NCI-H1105 (cell line): Measurements from ENCODE around the gene ENC1.

Experiments used
- DNase-seq: peaks from one replicate; lab custom pipeline; 2025; lab: John Stamatoyannopoulos, UW

ENC1 gene

DNA sequence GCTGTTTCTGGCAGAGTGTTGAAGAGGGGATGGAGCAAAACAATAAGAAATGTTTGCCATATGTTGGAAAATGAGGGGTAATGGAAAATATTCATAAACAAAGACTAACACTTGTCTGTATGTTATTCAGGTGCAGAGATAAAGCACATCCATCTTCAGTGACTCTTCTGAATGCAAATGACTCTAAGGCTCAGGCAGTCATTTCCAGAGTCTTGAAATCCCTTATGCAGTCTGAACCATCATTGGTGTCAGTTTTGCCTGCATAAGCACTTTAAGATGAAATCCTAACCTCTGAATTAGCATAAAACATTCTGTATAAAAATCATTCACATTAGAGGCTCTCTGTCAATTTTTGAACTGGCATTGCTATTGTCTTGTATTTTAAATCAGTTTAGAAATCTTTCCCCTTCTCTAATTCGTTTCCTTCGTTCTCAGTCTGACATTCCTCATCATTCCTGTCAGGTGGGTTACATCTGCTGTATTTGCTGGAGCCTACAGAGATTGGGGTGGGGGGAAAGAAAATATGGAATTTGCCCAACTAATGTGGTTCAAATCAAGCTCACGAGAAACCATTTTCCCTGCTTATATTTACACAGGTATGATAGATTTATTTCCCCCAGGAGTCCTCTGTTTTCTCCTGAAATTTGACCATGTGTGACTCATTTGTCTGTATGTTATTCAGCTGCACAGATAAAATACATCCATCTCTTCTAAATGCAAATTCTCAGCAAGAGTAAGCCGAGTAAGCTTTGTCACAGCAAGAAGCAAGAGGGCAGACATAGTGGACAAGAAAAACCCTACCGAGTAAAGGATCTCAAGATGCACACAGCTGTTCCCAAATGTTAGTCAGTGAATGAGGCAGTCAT lies 31.6 kb downstream of the ENC1 start:
- no peak for DNase-seq

DNA sequence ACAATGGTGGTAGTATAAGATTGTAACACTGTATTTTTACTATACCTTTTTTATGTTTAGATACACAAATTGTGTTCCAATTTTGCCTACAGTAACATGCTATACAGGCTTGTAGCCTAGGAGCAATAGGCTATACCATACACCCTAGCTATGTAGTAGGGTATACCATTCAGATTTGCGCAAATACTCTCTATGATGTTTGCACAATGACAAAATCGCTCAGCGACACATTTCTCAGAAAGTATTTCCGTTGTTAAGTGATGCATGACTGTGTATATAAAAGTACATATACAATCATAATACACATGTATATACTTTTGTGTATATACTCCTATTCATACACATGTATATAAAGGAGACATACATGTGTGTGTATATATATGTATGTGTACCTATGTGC lies 34.8 kb downstream of the ENC1 start:
- no peak for DNase-seq

DNA sequence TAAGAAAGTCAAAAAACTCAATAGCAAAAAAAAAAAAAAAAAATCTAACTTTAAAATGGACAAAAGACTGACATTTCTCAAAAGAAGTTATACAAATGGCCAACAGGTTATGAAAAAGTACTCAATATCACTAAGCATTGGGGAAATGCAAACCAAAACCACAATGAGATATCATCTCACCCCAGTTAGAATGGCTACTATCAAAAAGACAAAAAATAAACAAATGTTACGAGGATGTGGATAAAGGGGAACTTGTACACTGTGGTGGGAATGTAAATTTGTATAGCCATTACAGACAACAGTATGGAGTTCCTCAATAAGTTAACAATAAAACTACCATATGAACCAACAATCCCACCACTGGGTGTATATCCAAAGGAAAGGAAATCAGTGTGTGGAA lies 37.2 kb downstream of the ENC1 start:
- no peak for DNase-seq

DNA sequence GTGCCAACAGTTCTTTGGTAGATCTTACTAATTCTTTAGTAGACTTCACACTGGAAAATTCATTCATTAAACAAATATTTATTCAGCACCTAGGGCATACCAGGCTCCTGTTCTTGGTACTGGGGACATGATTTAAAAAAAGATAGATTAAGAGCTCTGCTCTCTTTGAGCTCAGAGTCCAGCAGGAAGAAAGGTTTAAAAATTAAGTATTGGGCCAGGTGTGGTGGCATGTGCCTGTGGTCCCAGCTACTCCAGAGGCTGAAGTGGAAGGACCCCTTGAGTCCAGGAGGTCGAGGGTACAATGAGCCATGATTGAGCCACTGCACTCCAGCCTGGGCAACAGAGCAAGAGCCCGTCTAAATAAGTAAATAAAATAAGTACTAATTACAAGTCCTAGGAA lies 41.4 kb downstream of the ENC1 start:
- no peak for DNase-seq

DNA sequence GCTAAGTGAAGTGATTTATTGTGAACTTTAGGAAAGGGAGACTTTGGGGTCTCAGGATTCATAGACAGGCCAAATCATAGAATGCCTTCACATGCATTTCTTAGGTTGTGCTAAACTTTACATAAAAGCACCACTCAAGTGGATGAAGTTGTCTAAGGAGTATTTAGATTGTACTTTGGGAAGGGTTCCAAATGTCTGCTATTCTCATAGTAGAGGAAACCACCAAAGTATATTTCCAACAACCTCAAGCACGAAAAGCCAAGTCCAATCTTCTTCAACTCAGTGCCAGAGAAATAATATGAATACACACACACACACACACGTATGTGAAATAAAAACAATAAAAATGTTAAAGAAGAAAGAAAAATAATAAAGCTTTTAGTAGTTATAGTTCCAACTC lies 41.8 kb downstream of the ENC1 start:
- no peak for DNase-seq

DNA sequence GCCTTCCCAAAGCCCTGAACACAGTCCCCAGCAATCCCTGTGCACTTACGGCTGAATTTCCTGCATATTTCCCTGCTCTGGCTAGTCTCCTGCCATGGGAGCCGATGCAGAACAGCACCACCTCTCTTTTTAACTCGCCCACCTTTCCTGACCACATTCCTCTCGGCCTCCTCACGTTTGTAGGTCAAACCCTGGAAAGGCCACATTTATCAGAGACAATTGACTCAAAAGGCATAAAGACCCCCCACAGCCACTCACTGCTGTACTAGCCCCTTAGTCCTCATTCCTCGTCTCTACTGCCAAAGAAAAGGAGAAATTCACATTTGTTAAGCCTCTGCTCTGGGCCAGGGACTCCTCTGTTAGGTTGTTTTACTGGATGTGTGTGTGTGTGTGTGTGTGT lies 43.6 kb downstream of the ENC1 start:
- no peak for DNase-seq

DNA sequence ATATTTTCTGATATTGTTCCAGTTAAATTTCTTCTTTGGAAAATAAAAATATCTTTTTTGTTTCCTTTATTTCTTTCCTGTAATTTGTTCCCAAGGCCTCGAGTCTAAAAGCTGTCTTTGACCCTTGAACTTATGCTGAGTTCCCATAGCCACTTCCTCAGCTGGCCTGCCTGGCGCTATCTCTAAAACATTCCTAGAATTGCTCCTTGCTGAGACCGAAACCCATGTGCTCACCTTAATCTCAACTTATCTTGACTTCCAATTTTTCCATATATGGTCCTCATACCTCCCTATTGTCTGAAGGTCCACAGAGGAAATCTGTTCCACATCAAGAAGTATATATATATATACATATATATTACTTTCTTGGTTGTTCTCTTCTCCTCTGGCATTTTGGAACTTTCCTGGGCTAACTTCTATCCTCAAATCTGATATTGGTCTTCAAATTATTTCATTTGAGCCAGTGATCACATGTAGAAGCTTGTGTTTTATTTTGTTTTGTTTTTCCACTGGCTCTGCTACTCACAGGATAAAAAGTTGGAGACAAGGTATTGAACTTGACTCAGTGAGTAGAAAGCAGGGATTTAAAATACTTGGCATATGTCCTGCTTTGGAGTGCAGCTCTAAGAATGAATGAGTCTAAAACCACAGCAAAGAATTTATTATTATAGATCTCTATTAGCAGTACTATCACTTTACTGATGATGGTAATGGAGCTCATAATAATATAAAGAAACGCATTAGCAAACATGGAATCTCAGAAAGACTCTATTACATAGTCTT lies 45.2 kb downstream of the ENC1 start:
- DNase-seq: no peak

DNA sequence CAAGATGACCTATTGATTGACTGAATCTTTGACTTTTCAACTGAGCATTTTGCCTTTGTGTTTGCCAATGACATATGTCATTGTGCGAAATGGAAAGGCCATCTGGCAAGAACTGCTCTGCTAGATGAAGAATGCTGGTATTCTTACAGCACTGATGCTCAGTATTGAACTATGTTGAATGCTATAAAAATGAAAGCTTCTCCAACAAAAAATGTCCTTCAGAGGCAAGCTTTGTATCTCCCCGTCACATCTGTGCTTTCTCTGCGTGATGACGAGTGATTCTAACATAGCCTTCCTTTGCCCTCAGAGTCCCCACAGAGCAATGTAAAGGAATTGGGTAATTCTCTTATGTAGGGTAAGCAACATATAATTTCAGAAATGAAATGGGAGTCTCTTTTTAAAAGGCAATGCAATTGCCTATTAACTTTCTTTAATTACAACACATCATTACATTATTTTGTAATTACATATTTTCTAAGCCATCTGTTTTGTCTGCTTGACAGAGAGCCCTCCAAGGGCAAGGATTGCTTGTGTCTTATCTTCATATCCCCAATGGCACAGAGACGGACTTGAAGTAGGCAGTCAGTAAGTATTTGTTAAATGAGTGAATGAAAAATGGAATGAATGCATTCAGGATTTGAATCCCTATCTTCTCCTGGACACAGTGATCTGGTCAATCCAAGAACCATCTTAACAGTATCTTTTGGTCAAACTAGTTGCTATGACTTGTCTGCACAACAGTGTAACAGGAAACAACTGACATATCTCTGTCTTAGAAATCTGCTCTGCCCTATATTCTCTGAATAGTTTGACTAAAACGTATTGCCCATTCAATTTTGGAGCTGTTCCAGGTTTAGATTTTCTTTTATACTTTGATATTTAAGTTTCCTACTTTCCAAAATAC lies 46.1 kb downstream of the ENC1 start:
- no peak for DNase-seq

DNA sequence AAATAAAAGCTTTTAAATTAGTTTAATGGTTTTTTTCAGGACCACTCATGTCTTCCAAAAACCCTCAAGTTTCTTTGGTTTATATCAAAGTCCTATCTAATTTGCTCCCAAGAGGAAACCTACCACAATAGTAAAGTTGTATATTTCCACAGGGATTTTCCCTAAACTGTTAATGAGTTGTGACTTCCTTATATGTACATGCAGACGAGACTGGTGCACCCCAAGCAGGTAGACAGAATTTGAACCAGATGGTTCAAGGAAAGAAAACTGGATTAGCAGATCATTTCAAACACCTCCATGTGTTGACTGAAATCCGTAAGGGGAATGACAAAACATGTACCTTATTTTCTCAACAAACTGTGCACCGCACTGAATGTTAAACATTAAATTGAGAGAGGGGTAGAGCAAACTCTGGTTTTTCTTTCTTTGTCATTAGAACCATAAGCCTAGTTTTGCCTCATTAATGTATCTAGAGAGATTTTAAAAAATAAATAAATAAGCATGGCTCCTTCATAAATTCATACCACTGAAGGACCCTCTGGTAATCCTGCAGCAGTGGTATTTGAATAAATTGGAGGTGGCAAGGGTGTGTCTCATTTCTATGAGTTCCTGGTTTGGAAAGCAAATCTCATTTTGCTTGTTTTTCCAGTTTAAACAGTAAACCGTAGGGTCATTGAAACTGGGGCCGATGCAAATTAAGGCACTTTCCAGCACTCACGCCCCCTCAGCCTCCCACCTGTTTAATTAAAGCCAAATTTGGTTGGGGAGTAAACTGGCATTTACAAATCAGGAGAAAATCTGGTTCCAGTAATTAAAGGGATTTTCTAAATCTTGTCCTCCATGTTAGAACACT lies 51.1 kb downstream of the ENC1 start:
- no peak for DNase-seq

DNA sequence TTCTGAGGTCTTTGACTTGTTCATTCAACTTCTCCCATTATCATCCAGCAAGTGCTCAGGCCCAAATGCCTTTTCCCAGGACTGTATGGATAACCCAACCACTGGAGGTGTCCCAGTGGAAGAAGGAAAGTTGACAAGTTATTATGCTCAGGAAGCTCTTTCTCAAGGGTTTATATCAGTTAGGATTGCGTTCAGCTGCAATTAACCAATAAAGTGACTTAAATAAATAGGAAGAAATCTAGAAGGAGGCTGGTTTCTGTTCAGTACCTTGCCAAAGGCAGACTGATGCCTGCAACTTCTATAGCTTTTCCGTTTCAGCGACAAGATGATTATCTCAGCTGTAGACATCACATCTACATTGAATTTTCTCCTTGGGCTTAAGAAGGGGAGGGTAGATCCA lies 52.1 kb downstream of the ENC1 start:
- no peak for DNase-seq

DNA sequence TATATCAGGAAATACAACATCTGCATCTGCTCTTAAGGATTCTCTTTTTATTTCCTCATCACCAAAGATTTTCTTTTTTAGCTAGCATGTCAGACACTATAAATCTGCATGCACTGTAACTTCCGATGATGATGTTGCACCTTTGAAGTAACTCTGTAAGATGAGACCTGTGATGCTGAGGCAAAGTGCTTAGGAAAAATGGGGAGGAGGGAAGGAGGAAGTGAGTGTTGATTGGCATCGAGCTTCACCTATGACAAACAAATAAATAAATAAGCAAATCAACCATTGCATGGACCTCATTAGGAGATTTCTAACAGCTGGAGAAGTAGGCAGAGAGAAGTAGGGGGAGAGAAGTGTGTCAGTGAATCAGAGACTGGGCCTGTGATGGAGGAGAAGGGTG lies 52.6 kb downstream of the ENC1 start:
- DNase-seq: no peak

DNA sequence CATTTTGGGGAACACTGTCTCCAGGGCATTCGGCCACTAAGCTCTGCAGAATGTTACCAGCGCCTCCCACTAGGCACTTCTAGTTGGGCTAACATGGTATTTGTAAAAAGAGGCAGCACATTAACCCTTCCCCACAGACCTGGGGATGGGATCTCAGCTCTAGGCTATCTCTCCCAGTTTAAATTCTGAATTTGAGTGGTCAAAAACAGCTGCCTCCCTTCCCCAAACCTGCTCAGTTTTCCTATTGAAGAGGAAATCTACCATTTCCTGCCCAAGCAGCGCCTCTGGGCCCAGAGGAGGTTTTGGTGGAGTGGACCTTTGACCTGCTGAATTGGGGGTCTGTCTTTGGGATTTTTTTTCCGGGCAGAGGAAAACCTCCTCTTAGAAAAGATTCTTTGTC lies 53.2 kb downstream of the ENC1 start:
- no peak for DNase-seq

DNA sequence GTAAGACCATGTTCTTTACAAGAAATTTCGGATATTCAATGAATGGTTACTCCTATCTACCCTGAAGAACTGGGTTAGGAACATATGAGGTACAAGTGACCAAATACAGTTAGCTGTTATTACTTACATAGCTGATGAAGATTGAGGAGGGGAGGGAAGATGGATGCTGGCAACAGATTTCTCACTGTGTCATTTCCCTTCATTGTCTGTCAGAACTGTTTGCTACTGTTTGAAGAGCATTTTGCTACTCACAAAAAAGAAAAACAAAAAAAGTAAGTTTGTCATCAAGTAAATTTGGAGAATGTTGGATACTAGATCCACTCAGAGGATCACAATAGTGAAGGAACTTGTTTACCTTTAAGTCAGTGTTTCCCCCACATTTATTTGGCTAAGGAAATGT lies 53.7 kb downstream of the ENC1 start:
- DNase-seq: no peak

DNA sequence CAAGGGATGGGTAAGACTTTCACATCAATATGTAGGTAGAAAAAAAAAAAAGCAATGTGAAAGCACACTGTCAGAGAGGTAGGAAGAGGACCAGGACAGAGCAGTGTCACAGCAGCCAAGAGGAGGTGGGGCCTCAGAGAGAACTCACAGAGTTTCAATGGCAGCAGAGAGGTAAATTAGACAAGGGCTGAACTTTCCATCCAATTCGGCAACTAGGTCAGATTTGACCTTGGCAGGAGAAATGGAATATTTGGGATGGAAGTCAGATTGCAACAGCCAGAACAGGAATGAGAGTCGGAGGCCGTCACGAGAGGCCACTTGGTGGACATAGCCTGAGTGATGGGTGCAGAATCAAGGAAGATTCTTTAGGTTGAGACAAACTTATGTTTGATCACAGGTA lies 57.7 kb downstream of the ENC1 start:
- no peak for DNase-seq

DNA sequence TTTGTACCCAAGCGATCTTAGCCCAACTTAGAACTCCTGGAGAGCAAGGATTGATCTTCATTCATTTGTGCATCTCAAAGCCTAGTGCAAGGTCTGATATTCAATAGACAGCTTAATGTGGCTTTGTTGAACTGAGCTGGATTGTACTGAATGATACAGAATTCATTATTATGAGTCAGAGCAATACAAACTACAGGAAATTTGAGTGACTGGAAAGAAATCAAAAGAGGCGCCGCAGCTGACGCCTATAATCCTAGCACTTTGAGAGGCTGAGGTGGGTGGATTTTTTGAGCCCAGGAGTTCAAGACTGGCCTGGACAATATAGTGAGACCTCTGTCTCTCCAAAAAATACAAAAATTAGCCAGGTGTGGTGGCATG lies 58.6 kb downstream of the ENC1 start:
- DNase-seq: no peak

DNA sequence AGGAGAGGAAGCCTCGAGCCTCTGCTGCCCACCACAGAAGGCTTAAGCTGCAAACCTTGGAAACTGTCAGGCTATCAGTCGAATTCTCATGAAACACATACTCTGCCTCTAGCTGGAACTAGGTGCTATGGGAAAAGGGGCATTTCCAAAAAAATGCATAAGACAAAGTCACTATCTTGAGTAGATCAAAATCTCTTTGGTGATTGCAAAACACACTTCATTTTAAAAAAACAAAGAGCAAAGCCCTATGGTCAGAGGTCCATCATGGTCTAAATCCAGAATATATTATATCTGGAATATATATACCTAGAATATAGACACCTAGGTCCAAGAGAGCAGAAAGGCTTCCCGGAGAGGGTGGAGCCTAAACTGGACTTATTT lies 59.8 kb downstream of the ENC1 start:
- DNase-seq: no peak

DNA sequence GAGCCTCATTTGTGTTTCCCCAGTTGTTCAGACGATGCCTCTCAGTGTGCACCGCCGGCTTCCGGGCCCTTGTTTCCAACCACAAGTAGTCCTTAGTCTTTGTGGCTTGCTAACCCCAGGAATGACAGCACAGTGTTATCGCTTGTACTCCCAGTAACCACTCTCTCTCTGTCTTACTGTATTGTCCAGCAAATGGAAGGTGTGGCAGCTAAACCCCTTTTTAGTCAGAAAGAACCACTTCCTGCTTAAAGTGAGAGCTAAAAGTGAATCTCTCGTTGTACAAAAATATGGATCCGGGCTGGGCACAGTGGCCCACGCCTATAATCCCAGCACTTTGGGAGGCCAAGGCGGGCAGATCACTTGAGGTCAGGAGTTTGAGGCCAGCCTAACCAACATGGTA lies 61.3 kb downstream of the ENC1 start:
- DNase-seq: no peak

DNA sequence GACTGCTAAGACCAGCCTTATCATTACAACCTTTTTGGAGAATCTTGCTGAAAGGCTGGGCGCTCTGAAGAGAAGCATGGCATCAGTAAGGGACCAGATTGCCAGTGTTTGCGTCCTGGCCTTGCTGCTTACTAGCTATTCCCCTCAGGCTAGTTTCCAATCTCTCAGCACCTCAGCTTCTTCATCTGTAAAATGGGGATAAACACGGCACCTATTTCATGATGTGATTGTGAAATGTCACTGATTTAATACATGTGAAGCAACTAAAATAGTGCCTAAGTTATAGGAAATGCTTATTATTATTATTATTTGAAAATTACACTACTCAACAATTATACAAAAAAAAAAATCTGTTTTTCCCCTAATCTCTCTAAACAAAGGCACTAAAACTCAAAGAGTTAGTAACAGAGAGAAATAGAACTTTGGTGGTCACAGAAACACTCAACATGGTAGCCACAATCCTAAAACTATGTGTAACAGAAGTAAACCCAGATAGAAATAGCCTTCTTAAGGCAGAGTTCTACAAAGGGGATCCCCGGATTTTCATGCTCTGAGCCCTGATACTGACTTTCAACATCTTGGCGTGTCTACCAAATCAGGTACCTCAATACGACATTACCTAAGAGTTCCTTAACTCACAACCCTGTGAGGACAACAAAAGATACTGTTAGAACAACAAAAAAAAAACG lies 62.0 kb downstream of the ENC1 start:
- DNase-seq: no peak
